ENCODE measurements around the gene RELN. TPM values are rescaled to one million over a fixed set of nuclear protein-coding genes. Genes with fewer than 3 reads are reported as not detected.

The RELN gene
- total RNA-seq, 1 donor from 2014 or later: 14.1 TPM

- H3K9me3 ChIP-seq (ENCODE audit: control insufficient read depth in 3 of 3, low read length in 3 of 3): no peaks in the 10 kb centered on the region
- no peaks in the 10 kb centered on the region for H3K4me1 ChIP-seq (ENCODE audit: control insufficient read depth in 3 of 3, insufficient read depth in 3 of 3, low read length in 3 of 3)
- H3K4me3 ChIP-seq (ENCODE audit: low read length in 3 of 3): no peak overlapping the region
- no peak overlapping the region for H3K9ac ChIP-seq (ENCODE audit: low read depth in 1 of 3, low read length in 3 of 3)
- H3K27ac ChIP-seq (ENCODE audit: low read depth, low read length): no peak overlapping the region
- H3K27me3 ChIP-seq (ENCODE audit: control insufficient read depth in 3 of 3, insufficient read depth in 3 of 3, low read length in 3 of 3): no peaks in the 10 kb centered on the region
- no peaks in the 10 kb centered on the region for H3K36me3 ChIP-seq (ENCODE audit: control insufficient read depth in 3 of 3, insufficient read depth in 3 of 3, low read length in 3 of 3)
Observed at GRCh38 chr7:103644319-103644718, 345.1 kb downstream of the RELN start.

GRCh38 chr7:103640031-103640779 is 349.3 kb downstream of the RELN start:
- Histone ChIP-seq H3K36me3 (ENCODE audit: control insufficient read depth in 3 of 3, insufficient read depth in 3 of 3, low read length in 3 of 3) (no peaks in the 10 kb centered on the region), H3K27ac (ENCODE audit: low read depth, low read length) (no peak overlapping the region), H3K9me3 (ENCODE audit: control insufficient read depth in 3 of 3, low read length in 3 of 3) (no peaks in the 10 kb centered on the region), H3K9ac (ENCODE audit: low read depth in 1 of 3, low read length in 3 of 3) (no peak overlapping the region), H3K4me1 (ENCODE audit: control insufficient read depth in 3 of 3, insufficient read depth in 3 of 3, low read length in 3 of 3) (no peaks in the 10 kb centered on the region), H3K27me3 (ENCODE audit: control insufficient read depth in 3 of 3, insufficient read depth in 3 of 3, low read length in 3 of 3) (no peaks in the 10 kb centered on the region), H3K4me3 (ENCODE audit: low read length in 3 of 3) (no peak overlapping the region)

DNA sequence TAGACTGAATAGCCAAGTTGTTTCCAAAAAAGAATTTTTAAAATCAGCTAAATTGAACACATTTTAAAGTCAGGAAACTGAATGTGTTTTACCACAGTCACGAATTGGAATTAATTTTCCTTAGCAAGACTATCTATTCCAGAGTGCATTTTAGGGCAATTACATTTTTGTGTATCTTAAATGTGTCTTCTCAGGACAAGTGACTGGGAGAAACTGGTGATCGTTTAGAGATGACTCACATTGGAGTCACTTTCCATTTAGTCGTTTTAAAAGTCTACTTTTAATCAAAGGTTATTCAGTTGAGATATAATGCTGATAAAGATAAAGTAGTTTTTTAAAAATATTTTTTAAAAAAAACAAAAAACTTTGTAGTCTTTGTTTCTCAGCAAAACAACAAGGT is 351.7 kb downstream of the RELN start:
- Histone ChIP-seq H3K9ac (ENCODE audit: low read depth in 1 of 3, low read length in 3 of 3) (no peak overlapping the region), H3K4me1 (ENCODE audit: control insufficient read depth in 3 of 3, insufficient read depth in 3 of 3, low read length in 3 of 3) (no peaks in the 10 kb centered on the region), H3K9me3 (ENCODE audit: control insufficient read depth in 3 of 3, low read length in 3 of 3) (no peaks in the 10 kb centered on the region), H3K27me3 (ENCODE audit: control insufficient read depth in 3 of 3, insufficient read depth in 3 of 3, low read length in 3 of 3) (no peaks in the 10 kb centered on the region), H3K4me3 (ENCODE audit: low read length in 3 of 3) (no peak overlapping the region), H3K27ac (ENCODE audit: low read depth, low read length) (no peak overlapping the region), H3K36me3 (ENCODE audit: control insufficient read depth in 3 of 3, insufficient read depth in 3 of 3, low read length in 3 of 3) (no peaks in the 10 kb centered on the region)

DNA sequence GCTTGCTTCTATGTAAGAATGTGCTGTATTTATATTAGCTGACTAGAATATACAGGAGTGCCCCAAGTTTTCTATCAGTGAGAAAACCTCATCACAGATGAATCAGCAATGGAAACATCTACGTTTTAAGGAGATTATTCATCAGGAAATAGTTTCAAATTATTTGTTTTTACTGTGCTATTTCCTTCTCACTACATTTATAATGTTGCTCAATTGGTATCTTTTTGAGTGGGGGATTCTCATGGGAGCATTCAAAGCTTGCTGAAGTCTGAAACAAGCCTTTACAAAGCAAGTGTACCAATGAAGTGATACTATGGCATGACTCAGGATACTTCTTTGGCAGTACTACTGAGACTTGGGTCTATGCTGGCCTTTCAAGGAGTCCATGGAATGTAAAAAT is 352.4 kb downstream of the RELN start:
- no peaks in the 10 kb centered on the region for H3K36me3 ChIP-seq (ENCODE audit: control insufficient read depth in 3 of 3, insufficient read depth in 3 of 3, low read length in 3 of 3)
- no peaks in the 10 kb centered on the region for H3K9me3 ChIP-seq (ENCODE audit: control insufficient read depth in 3 of 3, low read length in 3 of 3)
- H3K27me3 ChIP-seq (ENCODE audit: control insufficient read depth in 3 of 3, insufficient read depth in 3 of 3, low read length in 3 of 3): no peaks in the 10 kb centered on the region
- no peak overlapping the region for H3K27ac ChIP-seq (ENCODE audit: low read depth, low read length)
- H3K9ac ChIP-seq (ENCODE audit: low read depth in 1 of 3, low read length in 3 of 3): no peak overlapping the region
- no peak overlapping the region for H3K4me3 ChIP-seq (ENCODE audit: low read length in 3 of 3)
- H3K4me1 ChIP-seq (ENCODE audit: control insufficient read depth in 3 of 3, insufficient read depth in 3 of 3, low read length in 3 of 3): no peaks in the 10 kb centered on the region

DNA sequence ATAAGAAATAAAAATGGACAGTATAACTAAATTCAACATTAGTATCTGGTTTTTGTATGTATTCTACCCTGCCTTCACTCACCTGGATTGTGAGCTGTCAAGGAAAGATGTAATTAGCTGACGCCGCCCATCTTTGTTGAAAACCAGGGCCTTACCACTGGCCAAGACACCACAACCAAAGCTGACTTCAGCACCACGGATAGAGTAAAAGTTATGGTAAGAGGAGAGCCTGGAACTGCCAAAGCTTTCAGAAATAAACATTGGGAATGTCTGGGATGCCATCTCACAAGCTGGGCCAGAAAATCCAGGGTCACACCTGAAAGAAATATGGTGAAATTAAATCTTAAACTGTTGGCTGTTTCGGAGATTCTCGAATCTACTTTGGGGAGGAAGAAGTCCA is 353.3 kb downstream of the RELN start:
- H3K27ac ChIP-seq (ENCODE audit: low read depth, low read length): no peak overlapping the region
- H3K4me1 ChIP-seq (ENCODE audit: control insufficient read depth in 3 of 3, insufficient read depth in 3 of 3, low read length in 3 of 3): no peaks in the 10 kb centered on the region
- no peaks in the 10 kb centered on the region for H3K9me3 ChIP-seq (ENCODE audit: control insufficient read depth in 3 of 3, low read length in 3 of 3)
- H3K36me3 ChIP-seq (ENCODE audit: control insufficient read depth in 3 of 3, insufficient read depth in 3 of 3, low read length in 3 of 3): no peaks in the 10 kb centered on the region
- no peak overlapping the region for H3K4me3 ChIP-seq (ENCODE audit: low read length in 3 of 3)
- H3K9ac ChIP-seq (ENCODE audit: low read depth in 1 of 3, low read length in 3 of 3): no peak overlapping the region
- no peaks in the 10 kb centered on the region for H3K27me3 ChIP-seq (ENCODE audit: control insufficient read depth in 3 of 3, insufficient read depth in 3 of 3, low read length in 3 of 3)

DNA sequence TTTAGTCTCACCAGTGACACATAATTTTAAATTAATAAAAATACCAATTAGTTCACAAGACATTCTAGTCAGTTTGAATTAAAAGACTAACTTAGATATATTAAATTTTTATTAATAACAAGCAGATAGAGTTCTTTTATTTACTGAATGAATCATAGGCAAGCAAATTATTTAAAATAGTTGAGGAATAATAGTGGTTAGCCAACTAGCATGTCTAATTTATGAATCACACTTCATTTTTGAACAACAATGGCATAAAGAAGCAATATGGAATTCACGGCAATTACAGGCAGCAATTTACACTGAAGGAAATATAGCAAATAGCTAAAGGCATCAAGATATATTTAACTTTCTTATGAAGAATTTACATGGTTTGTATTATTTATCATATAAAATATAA is 356.5 kb downstream of the RELN start:
- Histone ChIP-seq H3K9ac (ENCODE audit: low read depth in 1 of 3, low read length in 3 of 3) (no peak overlapping the region), H3K36me3 (ENCODE audit: control insufficient read depth in 3 of 3, insufficient read depth in 3 of 3, low read length in 3 of 3) (no peaks in the 10 kb centered on the region), H3K27ac (ENCODE audit: low read depth, low read length) (no peak overlapping the region), H3K4me3 (ENCODE audit: low read length in 3 of 3) (no peak overlapping the region), H3K27me3 (ENCODE audit: control insufficient read depth in 3 of 3, insufficient read depth in 3 of 3, low read length in 3 of 3) (no peaks in the 10 kb centered on the region), H3K9me3 (ENCODE audit: control insufficient read depth in 3 of 3, low read length in 3 of 3) (no peaks in the 10 kb centered on the region), H3K4me1 (ENCODE audit: control insufficient read depth in 3 of 3, insufficient read depth in 3 of 3, low read length in 3 of 3) (no peaks in the 10 kb centered on the region)

DNA sequence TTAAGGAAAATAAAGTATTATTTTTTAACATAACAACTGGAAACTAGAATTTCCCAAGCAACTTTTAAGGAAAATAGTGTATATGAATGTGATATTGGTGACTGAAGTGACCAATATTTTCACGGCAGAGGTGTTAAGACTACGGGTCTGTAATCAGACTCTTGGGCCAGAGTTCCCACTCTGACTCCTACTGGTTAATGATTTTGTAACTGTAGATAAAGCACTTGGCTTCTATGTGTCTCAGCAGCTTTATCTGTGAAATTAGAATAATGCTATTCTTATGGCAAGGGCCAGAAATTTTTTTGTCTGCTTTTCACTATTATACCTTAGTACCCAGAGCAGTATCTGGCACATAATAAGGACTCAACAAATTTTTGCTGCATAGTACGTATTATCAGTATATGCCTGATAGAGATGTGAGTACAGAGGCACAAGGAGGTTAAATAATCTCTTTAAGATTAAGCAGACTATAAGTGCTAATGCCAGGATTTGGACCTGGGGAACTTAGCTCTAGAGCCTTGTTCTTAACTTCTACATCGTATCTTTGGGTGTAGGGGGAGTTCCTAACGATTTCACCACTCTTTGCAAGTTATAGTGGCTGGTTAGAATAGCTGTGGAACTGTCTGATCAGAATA is 357.3 kb downstream of the RELN start:
- H3K9ac ChIP-seq (ENCODE audit: low read depth in 1 of 3, low read length in 3 of 3): no peak overlapping the region
- H3K9me3 ChIP-seq (ENCODE audit: control insufficient read depth in 3 of 3, low read length in 3 of 3): no peaks in the 10 kb centered on the region
- no peak overlapping the region for H3K27ac ChIP-seq (ENCODE audit: low read depth, low read length)
- no peak overlapping the region for H3K4me3 ChIP-seq (ENCODE audit: low read length in 3 of 3)
- H3K4me1 ChIP-seq (ENCODE audit: control insufficient read depth in 3 of 3, insufficient read depth in 3 of 3, low read length in 3 of 3): no peaks in the 10 kb centered on the region
- no peaks in the 10 kb centered on the region for H3K36me3 ChIP-seq (ENCODE audit: control insufficient read depth in 3 of 3, insufficient read depth in 3 of 3, low read length in 3 of 3)
- no peaks in the 10 kb centered on the region for H3K27me3 ChIP-seq (ENCODE audit: control insufficient read depth in 3 of 3, insufficient read depth in 3 of 3, low read length in 3 of 3)

DNA sequence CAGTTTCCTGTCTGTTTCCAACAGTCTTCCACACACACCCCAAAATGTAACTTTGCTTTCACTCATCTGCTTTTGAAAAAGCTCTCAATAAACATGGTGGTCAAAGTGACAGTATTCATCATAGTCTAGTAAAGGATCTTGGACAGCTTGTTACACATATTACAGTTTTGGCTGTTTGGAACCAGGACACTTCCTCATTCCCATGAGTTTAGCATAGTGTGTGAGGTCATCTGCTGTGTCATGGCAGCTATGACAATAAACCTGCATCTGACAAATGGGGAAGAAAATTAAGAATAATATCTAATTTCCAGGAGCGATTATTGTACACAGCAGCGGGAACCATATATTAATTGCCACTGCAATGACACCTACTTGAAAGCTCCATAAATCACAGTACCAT is 359.1 kb downstream of the RELN start:
- H3K4me1 ChIP-seq (ENCODE audit: control insufficient read depth in 3 of 3, insufficient read depth in 3 of 3, low read length in 3 of 3): no peaks in the 10 kb centered on the region

DNA sequence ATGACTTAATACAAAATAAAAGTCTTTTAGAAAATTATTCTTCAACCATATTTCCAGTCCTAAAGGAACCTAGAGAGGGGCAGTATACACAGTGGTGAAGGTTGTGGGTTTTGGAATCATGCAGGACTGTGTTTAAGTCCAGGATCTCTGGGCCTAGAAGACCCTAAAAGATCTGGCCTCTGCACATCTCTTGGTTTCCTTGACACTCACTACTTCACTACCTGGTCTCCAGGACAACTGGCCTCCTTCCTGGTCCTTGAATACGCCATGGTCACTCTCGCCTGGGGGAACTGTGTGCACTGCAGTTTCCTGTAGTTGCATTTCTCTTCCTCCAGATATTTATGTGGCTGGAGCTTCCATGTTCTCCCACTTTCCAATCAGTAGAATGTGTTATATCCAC is 360.7 kb downstream of the RELN start:
- H3K27ac ChIP-seq (ENCODE audit: low read depth, low read length): no peak overlapping the region
- no peak overlapping the region for H3K4me3 ChIP-seq (ENCODE audit: low read length in 3 of 3)
- H3K9me3 ChIP-seq (ENCODE audit: control insufficient read depth in 3 of 3, low read length in 3 of 3): no peaks in the 10 kb centered on the region
- H3K9ac ChIP-seq (ENCODE audit: low read depth in 1 of 3, low read length in 3 of 3): no peak overlapping the region
- H3K36me3 ChIP-seq (ENCODE audit: control insufficient read depth in 3 of 3, insufficient read depth in 3 of 3, low read length in 3 of 3): no peaks in the 10 kb centered on the region
- H3K4me1 ChIP-seq (ENCODE audit: control insufficient read depth in 3 of 3, insufficient read depth in 3 of 3, low read length in 3 of 3): no peaks in the 10 kb centered on the region
- no peaks in the 10 kb centered on the region for H3K27me3 ChIP-seq (ENCODE audit: control insufficient read depth in 3 of 3, insufficient read depth in 3 of 3, low read length in 3 of 3)

More for the DNA sequence above, 359.1 kb downstream of the RELN start:
- H3K27ac ChIP-seq (ENCODE audit: low read depth, low read length): no peak overlapping the region
- H3K4me3 ChIP-seq (ENCODE audit: low read length in 3 of 3): no peak overlapping the region
- H3K9ac ChIP-seq (ENCODE audit: low read depth in 1 of 3, low read length in 3 of 3): no peak overlapping the region
- no peaks in the 10 kb centered on the region for H3K27me3 ChIP-seq (ENCODE audit: control insufficient read depth in 3 of 3, insufficient read depth in 3 of 3, low read length in 3 of 3)
- H3K9me3 ChIP-seq (ENCODE audit: control insufficient read depth in 3 of 3, low read length in 3 of 3): no peaks in the 10 kb centered on the region
- no peaks in the 10 kb centered on the region for H3K36me3 ChIP-seq (ENCODE audit: control insufficient read depth in 3 of 3, insufficient read depth in 3 of 3, low read length in 3 of 3)

DNA sequence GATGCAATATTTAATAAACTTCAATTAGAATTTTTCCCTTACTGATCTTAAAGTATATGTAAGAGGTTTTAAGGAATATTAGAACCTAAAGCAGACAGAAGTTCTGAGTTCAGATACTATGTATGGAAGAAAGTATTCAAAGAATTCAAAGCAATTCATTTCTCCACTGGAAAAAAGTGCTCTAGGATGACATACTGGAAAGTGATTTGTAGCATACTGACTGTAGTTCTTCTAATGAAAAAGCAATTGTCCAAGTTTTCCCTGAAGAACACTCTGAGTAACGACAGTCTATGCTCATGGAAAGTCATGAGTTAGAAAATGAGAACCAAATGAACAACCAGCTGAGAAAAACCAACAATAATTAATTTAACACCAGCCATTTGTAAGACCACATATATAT is 362.7 kb downstream of the RELN start:
- H3K4me1 ChIP-seq (ENCODE audit: control insufficient read depth in 3 of 3, insufficient read depth in 3 of 3, low read length in 3 of 3): no peaks in the 10 kb centered on the region
- no peaks in the 10 kb centered on the region for H3K9me3 ChIP-seq (ENCODE audit: control insufficient read depth in 3 of 3, low read length in 3 of 3)

More for the DNA sequence above, 362.7 kb downstream of the RELN start:
- no peak overlapping the region for H3K27ac ChIP-seq (ENCODE audit: low read depth, low read length)
- no peaks in the 10 kb centered on the region for H3K36me3 ChIP-seq (ENCODE audit: control insufficient read depth in 3 of 3, insufficient read depth in 3 of 3, low read length in 3 of 3)
- no peak overlapping the region for H3K9ac ChIP-seq (ENCODE audit: low read depth in 1 of 3, low read length in 3 of 3)
- no peak overlapping the region for H3K4me3 ChIP-seq (ENCODE audit: low read length in 3 of 3)
- no peaks in the 10 kb centered on the region for H3K27me3 ChIP-seq (ENCODE audit: control insufficient read depth in 3 of 3, insufficient read depth in 3 of 3, low read length in 3 of 3)

Data from skeletal muscle tissue (tissue), 4 donors.